ENCODE measurements around the gene TRIM10. TPM values are rescaled to one million over a fixed set of nuclear protein-coding genes. Genes with fewer than 3 reads are reported as not detected.
"Not testable (repeated sequence)": the region's sequence is repeated elsewhere in the genome, so short reads cannot be mapped to it uniquely, and the experiment has no call there.

Gene TRIM10
- total RNA-seq, 1 donor from 2014 or later = not detected

DNA sequence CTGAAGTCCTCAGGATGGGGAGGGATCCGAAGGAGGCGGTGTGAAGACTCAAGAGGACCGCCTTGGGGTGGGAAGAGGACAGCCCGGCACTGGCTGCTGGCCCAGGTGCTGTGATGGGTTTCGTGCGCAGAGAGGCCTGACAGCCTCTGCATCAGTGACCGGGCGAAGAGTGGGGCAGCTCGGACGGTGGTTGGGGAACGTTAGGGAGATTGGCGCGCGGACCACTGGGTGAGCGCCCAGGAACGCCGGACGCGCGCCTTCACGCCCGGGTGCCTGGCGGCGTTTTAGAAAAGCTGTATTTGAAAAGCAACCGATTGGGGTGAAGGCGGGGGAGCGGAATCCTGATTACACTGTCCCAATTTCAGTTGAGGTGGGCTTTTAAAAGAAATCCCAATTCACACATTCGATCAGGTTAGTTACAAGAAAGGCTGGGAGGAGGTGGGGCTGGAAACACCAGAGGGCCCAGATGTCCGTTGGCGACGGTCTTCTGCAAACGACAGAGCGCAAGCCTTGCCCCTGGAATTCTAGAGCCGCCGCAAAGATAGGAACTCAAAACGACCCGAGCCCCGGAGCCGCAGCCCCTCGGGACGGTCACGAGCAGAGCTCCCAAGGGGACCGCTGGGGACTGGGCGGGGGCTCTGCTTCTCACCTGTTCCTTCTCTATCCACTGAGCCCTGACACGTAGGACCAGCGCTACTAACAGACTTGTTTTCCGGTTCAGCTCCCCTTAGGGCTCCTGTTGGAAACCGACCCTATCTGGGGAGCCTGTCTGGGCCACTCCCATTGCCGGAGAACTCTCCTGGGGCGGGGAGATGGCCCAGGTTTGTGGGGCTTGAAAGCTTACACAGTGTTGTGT, 33.5 kb downstream of the TRIM10 start:
- H3K27ac Mint-ChIP-seq = no peak overlapping the region
- peaks cover 15% of the 10 kb centered on the region for H3K4me1 Mint-ChIP-seq (ENCODE audit: low read depth)
- H3K4me3 Mint-ChIP-seq (ENCODE audit: low read depth) = no peak overlapping the region
- intact Hi-C loops (cut with micrococcal nuclease) = no loop called here
- H3K36me3 Mint-ChIP-seq (ENCODE audit: low read depth) = no peaks in the 10 kb centered on the region
- peaks cover 64% of the 10 kb centered on the region for H3K27me3 Mint-ChIP-seq (ENCODE audit: low read depth)
- DNase-seq (ENCODE audit: low spot score) = no peak
- H3K9me3 Mint-ChIP-seq = no peaks in the 10 kb centered on the region

DNA sequence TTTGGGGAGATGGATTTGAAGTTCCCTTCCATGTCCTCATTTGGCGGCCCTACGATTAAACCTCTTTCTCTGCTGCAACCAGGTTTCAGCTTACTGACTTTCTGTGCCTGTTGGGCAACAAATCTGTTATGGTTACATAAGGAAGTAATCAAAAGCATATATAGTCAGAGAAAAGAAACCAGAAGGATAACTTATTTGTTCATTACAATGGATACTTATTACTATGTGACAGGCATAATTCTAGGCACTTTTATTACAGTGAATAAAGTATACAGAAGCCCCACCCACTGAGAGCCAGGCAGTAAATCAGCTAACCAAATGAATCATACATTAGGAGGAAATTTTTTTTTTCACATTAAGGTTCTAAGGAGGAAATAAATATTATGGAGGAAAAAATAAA, 38.5 kb downstream of the TRIM10 start:
- no peak for DNase-seq (ENCODE audit: low spot score)
- Mint-ChIP-seq H3K27me3 (ENCODE audit: low read depth) (peaks cover 42% of the 10 kb centered on the region), H3K36me3 (ENCODE audit: low read depth) (no peaks in the 10 kb centered on the region), H3K27ac (no peak overlapping the region), H3K4me1 (ENCODE audit: low read depth) (peaks cover 2% of the 10 kb centered on the region), H3K4me3 (ENCODE audit: low read depth) (no peak overlapping the region), H3K9me3 (no peaks in the 10 kb centered on the region)
- intact Hi-C loops (cut with micrococcal nuclease) = no loop called here

DNA sequence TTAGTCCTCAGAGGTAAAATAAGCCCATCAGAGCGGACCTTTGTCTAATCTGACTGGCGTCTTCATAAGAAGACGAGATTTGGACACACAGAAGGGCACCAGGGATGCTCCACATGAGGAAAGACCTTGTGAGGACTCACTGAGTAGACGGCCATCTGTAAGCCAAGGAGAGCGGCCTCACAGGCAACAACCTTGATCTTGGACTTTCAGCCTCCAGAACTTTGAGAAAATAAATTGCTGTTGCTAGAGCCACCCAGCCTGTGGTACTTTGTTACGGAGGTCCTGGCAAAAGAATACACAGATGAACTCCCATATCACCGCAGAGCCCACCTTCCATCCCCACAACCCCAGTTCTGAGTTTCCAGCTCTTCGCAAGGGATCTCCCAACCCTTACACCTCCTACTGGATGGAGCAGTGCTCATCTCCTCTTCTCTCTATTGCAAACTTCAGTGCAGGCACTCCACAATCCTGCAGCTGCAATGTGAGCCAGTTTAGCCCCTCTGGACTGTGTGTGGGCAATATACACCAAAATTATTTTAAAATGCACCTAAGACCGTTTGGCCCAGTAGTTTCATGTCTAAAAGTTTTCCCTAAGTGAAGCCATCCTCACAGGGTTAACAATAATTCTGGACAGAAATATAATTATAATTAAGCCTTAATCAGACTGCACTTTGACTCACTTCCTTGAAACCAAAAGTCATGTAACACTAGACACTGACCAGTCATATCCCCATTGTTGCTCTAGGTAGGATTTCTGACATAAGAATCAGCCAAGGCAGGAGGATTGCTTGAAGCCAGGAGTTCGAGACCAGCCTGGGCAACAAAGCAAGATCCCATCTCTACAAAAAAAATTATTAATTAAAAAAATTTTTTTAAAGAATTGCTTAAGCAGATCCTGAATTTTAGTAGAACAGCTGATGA, 39.3 kb downstream of the TRIM10 start:
- H3K36me3 Mint-ChIP-seq (ENCODE audit: low read depth) = no peaks in the 10 kb centered on the region
- peaks cover 34% of the 10 kb centered on the region for H3K27me3 Mint-ChIP-seq (ENCODE audit: low read depth)
- H3K4me3 Mint-ChIP-seq (ENCODE audit: low read depth) = no peak overlapping the region
- H3K4me1 Mint-ChIP-seq (ENCODE audit: low read depth) = peaks cover 2% of the 10 kb centered on the region
- DNase-seq (ENCODE audit: low spot score) = no peak
- intact Hi-C loops (cut with micrococcal nuclease) = no loop called here
- H3K9me3 Mint-ChIP-seq = no peaks in the 10 kb centered on the region
- H3K27ac Mint-ChIP-seq = no peak overlapping the region

DNA sequence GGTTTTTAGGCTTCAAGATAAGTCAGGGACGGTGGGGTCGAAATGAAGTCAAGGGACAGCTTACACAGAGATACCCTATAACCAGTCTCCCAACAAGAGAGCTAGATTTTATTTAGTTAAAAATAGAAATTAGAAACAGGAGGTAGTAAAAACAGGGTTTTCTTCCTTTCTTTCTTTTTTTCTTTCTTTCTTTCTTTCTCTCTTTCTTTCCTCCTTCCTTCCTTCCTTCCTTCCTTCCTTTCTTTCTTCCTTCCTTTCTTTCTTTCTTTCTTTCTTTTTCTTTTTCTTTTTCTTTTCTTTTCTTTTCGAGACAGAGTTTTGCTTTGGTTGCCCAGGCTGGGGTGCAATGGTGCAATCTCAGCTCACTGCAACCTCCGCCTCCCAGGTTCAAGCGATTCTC, 42.3 kb downstream of the TRIM10 start:
- H3K9me3 Mint-ChIP-seq; DNase-seq (ENCODE audit: low spot score); H3K36me3 Mint-ChIP-seq (ENCODE audit: low read depth); intact Hi-C loops (cut with micrococcal nuclease); H3K4me3 Mint-ChIP-seq (ENCODE audit: low read depth); H3K4me1 Mint-ChIP-seq (ENCODE audit: low read depth); H3K27ac Mint-ChIP-seq: not testable (repeated sequence)
- peaks cover 36% of the 10 kb centered on the region for H3K27me3 Mint-ChIP-seq (ENCODE audit: low read depth)

DNA sequence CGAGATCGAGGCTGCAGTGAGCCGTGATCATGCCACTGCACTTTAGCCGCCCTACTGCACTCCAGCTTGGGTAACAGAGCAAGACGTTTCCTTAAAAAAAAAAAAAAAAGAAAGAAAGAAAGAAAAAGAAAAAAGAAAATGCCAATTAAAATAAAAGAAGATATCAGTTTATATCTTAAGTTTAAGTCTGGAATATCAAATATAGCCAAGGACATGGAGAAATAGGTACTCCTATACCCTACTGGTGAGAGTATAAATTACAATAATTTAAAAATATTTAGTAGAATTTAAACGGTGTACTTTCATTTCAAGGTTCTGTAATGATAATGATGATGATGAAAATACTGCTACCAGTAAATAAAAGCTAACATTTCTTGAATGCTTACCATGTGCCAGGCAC, 44.3 kb downstream of the TRIM10 start:
- Mint-ChIP-seq H3K27me3 (ENCODE audit: low read depth) (peaks cover 36% of the 10 kb centered on the region), H3K4me1 (ENCODE audit: low read depth) (peaks cover 7% of the 10 kb centered on the region), H3K27ac (no peak overlapping the region), H3K36me3 (ENCODE audit: low read depth) (no peaks in the 10 kb centered on the region), H3K4me3 (ENCODE audit: low read depth) (no peak overlapping the region), H3K9me3 (no peaks in the 10 kb centered on the region)
- intact Hi-C loops (cut with micrococcal nuclease) = no loop called here
- no peak for DNase-seq (ENCODE audit: low spot score)

DNA sequence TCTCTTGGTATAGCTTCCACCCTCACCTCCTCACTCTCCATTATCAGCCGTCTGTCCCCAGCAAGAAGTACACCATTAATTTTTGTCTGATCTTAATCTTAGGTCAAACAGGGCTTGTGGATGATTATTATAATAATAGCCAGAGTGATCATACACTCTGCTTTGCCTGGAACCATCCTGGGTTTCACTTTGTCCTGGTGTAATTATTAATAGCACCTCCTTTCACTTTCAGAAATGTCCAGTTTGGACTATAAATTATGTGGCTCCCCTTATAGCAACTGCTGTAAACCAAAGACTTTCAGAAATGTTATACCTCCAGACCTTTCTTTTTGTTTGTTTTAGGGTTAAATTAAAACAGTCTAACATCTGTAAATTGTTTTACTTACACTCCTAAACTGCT, 47.2 kb downstream of the TRIM10 start:
- peaks cover 7% of the 10 kb centered on the region for H3K4me1 Mint-ChIP-seq (ENCODE audit: low read depth)
- intact Hi-C loops (cut with micrococcal nuclease) = no loop called here
- H3K36me3 Mint-ChIP-seq (ENCODE audit: low read depth) = no peaks in the 10 kb centered on the region
- H3K27me3 Mint-ChIP-seq (ENCODE audit: low read depth) = peaks cover 44% of the 10 kb centered on the region
- no peak overlapping the region for H3K27ac Mint-ChIP-seq
- no peak for DNase-seq (ENCODE audit: low spot score)
- no peak overlapping the region for H3K4me3 Mint-ChIP-seq (ENCODE audit: low read depth)
- H3K9me3 Mint-ChIP-seq = no peaks in the 10 kb centered on the region

DNA sequence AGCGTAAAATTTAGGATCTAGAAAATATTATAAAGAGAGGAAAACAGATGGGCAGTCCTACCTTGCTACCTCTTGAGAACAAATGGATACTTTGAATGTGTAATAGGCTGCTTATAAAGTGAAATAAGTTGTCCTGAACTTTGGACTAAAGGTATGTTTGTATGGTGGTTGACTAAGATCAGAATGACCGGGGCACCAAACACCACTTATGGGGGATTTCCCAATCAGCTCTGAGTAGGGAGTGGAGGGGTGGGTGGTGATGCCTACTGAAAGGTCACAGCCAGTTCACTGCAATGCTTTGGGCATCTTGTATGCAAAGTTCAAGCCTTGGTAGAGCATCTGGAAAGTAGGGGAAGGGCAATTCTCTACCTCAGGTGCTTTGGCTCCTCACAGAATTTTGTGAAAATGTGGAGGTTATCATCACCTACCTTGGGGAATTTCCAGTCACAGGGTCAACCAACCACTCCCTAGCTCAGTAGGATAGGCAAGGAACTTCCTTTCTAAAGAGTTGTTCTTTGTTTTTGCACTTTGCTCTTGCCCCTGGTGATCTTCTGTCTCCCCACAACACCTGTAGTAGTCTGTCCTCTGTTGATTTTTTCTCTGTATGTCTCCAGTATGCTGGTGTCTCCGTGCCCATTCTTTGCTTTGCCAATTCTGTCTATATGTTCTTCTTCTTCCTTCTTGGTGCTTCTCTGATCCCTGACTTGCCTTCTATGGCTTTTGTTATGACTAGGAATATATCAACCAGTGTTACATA, 47.8 kb downstream of the TRIM10 start, which contains the start of gene TRIM31:
TRIM31 (minus strand) TSS at position 88 of the 757 bp plus-strand sequence. CDS start 285 bp downstream, outside the sequence.
- Mint-ChIP-seq H3K4me1 (ENCODE audit: low read depth) (peaks cover 7% of the 10 kb centered on the region), H3K36me3 (ENCODE audit: low read depth) (no peaks in the 10 kb centered on the region), H3K27me3 (ENCODE audit: low read depth) (peaks cover 47% of the 10 kb centered on the region), H3K27ac (no peak within 1 kb of the TSS), H3K4me3 (ENCODE audit: low read depth) (no peak within 1 kb of the TSS), H3K9me3 (no peaks in the 10 kb centered on the region)
- DNase-seq (ENCODE audit: low spot score) = no peak
- intact Hi-C loops (cut with micrococcal nuclease) = no loop called here

DNA sequence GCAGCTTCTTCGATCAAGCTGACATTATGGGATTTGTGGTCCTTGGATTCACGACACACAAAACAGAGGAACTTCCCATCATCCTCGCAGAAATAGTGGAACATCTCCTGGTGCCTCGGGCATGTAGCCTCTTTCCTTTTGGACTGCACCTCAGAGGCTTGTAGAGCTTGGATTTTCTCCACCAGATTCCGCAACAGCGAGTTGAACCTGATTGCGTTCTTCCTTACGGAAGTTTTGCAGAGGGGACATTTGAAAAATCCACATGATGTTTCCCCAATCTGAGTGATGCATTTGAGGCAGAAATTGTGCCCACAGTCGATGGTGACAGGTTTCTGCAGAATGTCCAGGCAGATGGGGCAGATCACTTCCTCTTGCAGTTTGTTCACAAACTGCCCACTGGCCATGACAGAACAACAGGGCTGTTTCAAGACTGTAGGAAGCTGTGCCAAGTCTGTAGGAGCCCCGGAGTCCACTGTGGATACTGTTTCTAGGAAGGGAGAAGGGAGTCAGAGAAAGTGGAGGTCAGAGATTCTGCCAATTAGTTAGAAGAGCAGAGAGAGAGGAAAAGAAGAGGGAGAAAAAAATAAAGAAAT, 48.5 kb downstream of the TRIM10 start:
- peaks cover 50% of the 10 kb centered on the region for H3K27me3 Mint-ChIP-seq (ENCODE audit: low read depth)
- H3K36me3 Mint-ChIP-seq (ENCODE audit: low read depth) = no peaks in the 10 kb centered on the region
- intact Hi-C loops (cut with micrococcal nuclease) = no loop called here
- peaks cover 9% of the 10 kb centered on the region for H3K4me1 Mint-ChIP-seq (ENCODE audit: low read depth)
- H3K4me3 Mint-ChIP-seq (ENCODE audit: low read depth) = no peak overlapping the region
- no peak for DNase-seq (ENCODE audit: low spot score)
- H3K9me3 Mint-ChIP-seq = no peaks in the 10 kb centered on the region
- no peak overlapping the region for H3K27ac Mint-ChIP-seq

DNA sequence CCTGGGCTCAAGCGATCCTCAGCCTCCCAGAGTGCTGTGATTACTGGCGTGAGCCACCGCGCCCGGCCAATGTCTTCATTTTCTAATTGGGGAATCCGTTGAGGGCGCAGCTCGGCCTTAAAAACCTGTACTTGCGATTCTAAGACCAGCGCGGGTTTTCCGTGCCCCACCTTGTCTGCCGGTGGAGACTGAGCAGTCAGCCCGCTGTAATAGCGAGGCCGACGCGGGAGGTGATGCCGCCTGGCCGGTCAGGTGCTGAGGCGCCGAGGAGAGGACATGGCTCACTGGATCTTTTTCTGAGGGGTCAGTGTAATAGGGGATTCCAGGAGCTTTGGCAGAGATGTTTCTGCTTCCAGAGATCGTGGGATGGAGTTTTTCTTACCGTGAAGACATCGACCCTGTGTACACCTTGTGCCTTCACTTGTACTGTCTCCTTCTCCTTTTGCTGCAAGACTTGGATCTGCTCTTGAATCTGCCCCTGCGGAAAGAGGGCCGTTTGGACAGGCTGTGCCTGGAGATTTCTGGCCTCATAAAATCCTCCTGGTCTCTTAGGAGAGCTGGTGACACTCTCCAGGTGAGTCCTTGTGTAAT, 49.6 kb downstream of the TRIM10 start:
- no peak for DNase-seq (ENCODE audit: low spot score)
- intact Hi-C loops (cut with micrococcal nuclease) = no loop called here
- H3K27ac Mint-ChIP-seq = no peak overlapping the region
- no peaks in the 10 kb centered on the region for H3K36me3 Mint-ChIP-seq (ENCODE audit: low read depth)
- peaks cover 52% of the 10 kb centered on the region for H3K27me3 Mint-ChIP-seq (ENCODE audit: low read depth)
- peaks cover 9% of the 10 kb centered on the region for H3K4me1 Mint-ChIP-seq (ENCODE audit: low read depth)
- H3K4me3 Mint-ChIP-seq (ENCODE audit: low read depth) = no peak overlapping the region
- H3K9me3 Mint-ChIP-seq = no peaks in the 10 kb centered on the region

DNA sequence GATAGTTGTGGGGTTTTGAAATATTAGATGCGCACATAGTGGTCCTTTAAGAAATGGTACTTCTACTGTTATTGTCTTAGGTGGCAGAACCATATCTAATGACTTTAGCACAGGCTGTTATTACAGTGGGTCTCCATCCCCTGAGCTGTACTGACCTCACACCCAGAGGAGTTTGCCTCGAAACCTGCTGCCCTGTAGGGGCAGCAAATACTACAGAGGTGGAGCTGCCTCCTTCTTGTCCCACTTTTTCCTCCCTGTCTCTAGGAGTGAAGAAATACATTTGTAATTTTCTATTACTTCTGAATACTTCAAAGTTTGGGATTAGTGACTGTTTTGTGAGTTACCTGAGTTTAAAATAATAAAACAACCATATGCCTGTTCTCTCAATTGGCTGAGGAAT, 56.4 kb downstream of the TRIM10 start:
- no peak overlapping the region for H3K27ac Mint-ChIP-seq

DNA sequence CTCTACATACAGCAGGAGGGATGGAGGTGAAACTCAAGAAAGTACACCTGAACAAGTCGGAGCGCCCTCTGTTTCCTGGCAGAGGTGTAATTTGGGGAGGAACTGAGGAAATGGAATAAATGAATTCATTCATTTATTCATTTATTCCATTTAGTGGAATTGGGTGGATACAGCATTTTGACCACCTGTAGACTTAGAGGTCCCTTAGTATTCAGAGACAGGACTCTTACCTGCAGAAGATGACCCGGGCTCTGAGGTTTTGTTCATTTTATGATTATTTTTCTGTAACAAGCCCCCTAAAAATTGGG, 57.2 kb downstream of the TRIM10 start:
- Mint-ChIP-seq H3K27me3 (ENCODE audit: low read depth) (peaks cover 58% of the 10 kb centered on the region), H3K9me3 (no peaks in the 10 kb centered on the region), H3K36me3 (ENCODE audit: low read depth) (peaks cover 4% of the 10 kb centered on the region), H3K27ac (no peak overlapping the region), H3K4me1 (ENCODE audit: low read depth) (peaks cover 26% of the 10 kb centered on the region), H3K4me3 (ENCODE audit: low read depth) (peak overlapping the region; percentile 77)
- no peak for DNase-seq (ENCODE audit: low spot score)
- intact Hi-C loops (cut with micrococcal nuclease) = loop anchor here (1.0 to 5.0 kb wide), 3 partner anchors 27 to 66 kb away; partner anchors contain the start of gene PPP1R11

More for the DNA sequence above, 56.4 kb downstream of the TRIM10 start:
- Mint-ChIP-seq H3K4me3 (ENCODE audit: low read depth) (no peak overlapping the region), H3K4me1 (ENCODE audit: low read depth) (peaks cover 26% of the 10 kb centered on the region), H3K36me3 (ENCODE audit: low read depth) (peaks cover 2% of the 10 kb centered on the region), H3K9me3 (no peaks in the 10 kb centered on the region), H3K27me3 (ENCODE audit: low read depth) (peaks cover 54% of the 10 kb centered on the region)
- DNase-seq (ENCODE audit: low spot score) = no peak
- intact Hi-C loops (cut with micrococcal nuclease) = loop anchor here (5.0 kb wide), 1 partner anchor 37 kb away; the partner anchor contains the start of gene PPP1R11

All from activated T-helper 2 cell treated with anti-CD3 and anti-CD28 coated beads, Interferon-gamma antibody, Interleukin-2, Interleukin-4, amounts not matched to agents 10 μg/mL and 5 μg/mL and 100 μg/mL, durations not matched to agents 14 hours and 24 hours and 36 hours (primary cell).